ENCODE measurements around the gene LAMTOR1.

Gene LAMTOR1

DNA sequence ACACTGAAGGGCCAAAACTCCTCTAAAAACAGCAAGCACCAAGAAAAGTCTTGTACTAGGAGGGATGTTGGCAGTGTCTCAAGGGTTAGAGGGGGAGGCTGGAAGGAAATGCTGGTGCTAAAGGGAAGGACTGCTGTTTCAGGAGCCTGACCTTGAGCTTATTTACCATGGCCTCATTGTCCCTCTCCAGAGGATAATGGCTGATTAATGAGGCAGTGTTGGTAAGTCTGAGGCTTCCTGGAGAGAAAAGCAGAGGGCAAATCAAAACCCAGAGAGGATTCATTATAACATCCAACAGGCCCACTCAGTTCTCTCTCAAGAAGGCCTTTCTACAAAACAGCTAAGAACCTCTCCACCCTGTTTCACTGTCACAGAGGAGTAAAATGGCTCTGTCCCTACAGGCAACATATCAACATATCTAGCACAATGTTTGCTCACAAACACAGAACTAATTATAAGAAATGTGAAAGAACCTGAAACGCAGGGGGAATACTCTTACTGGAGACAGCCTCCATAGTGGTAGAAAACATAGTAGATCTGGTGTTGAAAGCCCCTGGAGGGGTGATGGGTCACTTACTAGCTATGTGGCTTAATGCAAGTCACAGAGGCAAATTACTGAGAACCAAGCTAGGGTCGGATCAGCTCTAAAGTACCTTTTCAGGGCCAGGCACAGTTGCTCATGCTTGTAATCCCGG, 54.2 kb downstream of the LAMTOR1 start:
- no peaks in the 10 kb centered on the region for H3K36me3 Mint-ChIP-seq
- no peaks in the 10 kb centered on the region for H3K27me3 Mint-ChIP-seq
- H3K27ac Mint-ChIP-seq, result no peak overlapping the region
- H3K9me3 Mint-ChIP-seq (ENCODE audit: low read depth), result no peaks in the 10 kb centered on the region
- H3K4me3 Mint-ChIP-seq, result no peak overlapping the region
- H3K4me1 Mint-ChIP-seq (ENCODE audit: low read depth), result peaks cover 9% of the 10 kb centered on the region
